Measurements from ENCODE around the gene TMEM272.
A peak's percentile ranks its signal among the peaks of the same experiment; 100 is the strongest.

The TMEM272 gene

GRCh38 chr13:51849145-51850101 is 4.4 kb upstream of the TMEM272 start:
- DNase-seq (ENCODE audit: low read depth), result no peak

GRCh38 chr13:51848674-51849073 is 3.7 kb upstream of the TMEM272 start:
- DNase-seq (ENCODE audit: low read depth), result no peak

- DNase-seq (ENCODE audit: low read depth), result no peak
Observed at GRCh38 chr13:51846756-51847155, 1.8 kb upstream of the TMEM272 start.

- DNase-seq (ENCODE audit: low read depth), result no peak
Observed at GRCh38 chr13:51845574-51846318, 769 bp upstream of the TMEM272 start.

- DNase-seq (ENCODE audit: low read depth), result no peak
Observed at GRCh38 chr13:51843529-51843928, 1.4 kb downstream of the TMEM272 start.

DNA sequence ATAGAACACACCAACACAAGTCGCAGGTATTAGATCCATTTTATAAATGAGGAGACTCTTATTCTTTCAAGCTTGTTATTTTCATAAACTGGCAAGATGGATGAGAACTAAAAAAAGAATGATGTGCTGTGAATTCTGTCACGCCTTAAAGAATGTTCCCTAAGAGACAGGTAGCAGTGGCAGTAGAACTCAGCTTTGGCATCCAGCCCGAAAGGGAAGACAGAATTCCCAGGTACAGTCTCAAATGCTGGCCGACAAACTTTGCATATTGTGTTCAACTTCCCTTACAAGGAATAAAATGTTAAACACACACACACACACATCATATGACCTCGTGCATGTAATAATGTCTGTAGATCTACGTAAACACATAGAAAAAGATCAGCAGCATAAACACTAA is 3.2 kb downstream of the TMEM272 start:
- no peak for DNase-seq (ENCODE audit: low read depth)

DNA sequence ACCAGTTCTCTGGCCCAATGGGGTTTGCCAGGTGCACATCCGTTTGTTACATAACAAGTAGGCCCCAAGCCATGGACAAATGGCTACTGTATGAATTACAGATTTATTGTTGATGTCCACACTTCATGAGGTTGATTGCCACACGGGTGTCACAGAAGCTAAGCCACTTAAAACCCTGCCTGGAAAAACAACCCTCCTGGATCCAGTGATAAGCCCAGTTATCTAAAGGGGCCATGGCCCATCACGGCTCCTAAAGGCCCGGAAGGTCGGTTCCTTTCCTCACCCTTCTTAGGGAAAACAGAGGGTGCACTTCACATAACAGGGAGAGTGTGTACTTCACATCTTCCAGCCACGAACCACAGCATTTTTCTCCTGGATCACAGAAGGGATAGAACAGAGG is 4.1 kb downstream of the TMEM272 start:
- DNase-seq (ENCODE audit: low read depth), result no peak

- DNase-seq (ENCODE audit: low read depth), result no peak
Observed at GRCh38 chr13:51839711-51840540, 5.1 kb downstream of the TMEM272 start.

GRCh38 chr13:51838240-51838846 is 6.6 kb downstream of the TMEM272 start:
- no peak for DNase-seq (ENCODE audit: low read depth)

- no peak for DNase-seq (ENCODE audit: low read depth)
Observed at GRCh38 chr13:51837016-51837415, 8.0 kb downstream of the TMEM272 start.

DNA sequence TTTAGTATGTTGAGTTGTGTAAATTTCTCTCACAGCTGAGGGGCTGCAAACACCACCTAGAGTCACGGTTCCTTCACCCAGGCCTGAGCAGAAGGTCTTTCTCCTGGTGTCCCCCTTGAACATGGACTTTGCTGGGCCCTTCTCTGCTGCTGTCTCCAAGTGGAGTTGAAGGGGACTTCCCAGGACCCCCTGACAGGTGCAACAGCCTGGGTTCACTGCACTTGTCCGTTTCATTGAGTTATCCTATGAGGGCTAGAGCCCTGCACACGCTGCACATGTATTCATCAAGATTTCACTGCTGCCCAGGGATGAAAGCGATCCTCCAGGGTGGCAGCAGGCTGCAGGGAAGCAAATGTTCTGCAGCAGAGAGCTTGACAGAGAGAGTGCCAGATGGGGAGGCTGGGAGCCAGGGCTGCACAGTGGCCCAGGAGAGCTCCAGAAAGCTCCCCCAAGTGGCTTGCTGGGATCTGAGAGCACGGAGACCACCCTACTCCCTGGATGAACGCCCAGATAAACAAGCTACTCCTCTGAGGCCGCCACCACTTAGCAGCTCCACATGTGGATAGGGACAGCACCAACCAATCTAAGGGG is 10.3 kb downstream of the TMEM272 start:
- DNase-seq (ENCODE audit: low read depth), result no peak

GRCh38 chr13:51833980-51834379 is 11.0 kb downstream of the TMEM272 start:
- DNase-seq (ENCODE audit: low read depth), result no peak

GRCh38 chr13:51832471-51833152 is 12.4 kb downstream of the TMEM272 start:
- DNase-seq (ENCODE audit: low read depth), result peak; percentile 31

DNA sequence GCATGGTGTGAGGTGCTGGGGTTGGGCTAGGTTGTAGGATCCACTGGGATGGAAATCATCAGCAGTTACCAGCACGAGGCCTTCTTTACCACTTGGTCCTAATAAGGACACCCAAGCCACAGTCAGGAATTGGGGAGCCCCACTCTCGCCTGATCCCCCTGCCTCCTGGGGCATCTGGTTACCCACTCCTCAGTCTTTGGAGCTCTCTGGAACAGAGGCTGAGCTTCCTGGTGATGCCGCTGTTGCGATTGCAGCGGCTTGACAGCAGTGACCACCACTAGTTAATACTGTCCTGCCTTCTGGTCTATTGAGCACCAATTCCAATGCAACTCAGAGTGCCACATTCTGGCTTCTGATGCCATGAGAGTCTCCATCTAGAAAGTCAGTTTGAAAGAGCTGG is 13.5 kb downstream of the TMEM272 start:
- no peak for DNase-seq (ENCODE audit: low read depth)

DNA sequence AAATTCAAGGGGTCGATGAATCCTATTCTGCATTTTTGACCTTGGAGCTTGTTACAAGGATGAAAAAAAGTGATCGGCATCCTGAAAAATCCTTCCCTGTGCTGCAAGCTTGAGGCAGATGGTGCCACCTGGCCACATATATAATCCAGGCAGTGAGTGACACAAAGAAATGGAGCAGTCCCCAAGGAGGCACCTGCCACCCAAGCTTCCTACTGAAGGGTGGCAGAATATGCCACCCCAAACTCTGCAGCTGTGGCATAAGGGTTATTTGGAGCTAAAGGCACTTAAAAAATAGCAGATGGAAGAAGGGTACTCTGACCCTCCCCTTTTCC is 15.4 kb downstream of the TMEM272 start:
- DNase-seq (ENCODE audit: low read depth), result no peak

DNA sequence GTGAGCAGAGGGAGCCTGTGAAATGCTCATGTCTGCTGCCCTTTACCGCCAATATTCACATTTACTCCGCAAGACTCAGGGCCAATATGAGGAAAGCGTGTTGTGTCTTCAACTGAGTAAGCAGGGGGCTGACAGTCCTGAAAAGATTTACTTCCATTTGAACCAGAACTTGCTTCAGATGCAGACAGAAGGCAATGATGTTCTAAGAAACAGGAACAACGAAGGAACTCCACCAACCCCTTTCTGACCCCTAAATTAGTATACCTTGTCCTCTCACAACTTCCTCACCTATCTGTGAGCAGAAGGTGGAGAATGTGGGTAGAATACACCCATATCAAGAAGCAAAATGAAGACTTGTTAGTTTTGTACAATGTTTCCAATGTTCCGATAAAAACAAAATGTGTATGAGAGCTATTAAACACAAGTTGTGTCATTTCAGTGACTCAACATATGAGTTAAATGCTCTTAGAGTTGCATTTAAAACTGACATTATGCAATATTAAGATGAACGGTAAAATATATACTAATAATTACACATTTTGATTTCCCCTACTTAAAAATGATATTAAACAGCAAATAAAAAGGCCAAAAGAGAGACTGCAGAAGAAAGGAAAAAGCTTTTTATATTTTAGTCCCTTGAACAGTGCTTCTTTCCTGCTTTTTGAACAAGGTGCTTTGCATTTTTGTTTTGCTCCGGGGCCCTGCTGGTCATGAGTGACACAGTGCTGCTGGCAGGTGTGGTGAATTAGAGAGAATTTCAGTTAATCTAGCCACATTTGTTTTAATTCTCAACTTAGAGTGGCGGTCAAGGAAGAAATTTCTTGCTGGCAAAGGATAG is 16.0 kb downstream of the TMEM272 start:
- DNase-seq (ENCODE audit: low read depth), result no peak

DNA sequence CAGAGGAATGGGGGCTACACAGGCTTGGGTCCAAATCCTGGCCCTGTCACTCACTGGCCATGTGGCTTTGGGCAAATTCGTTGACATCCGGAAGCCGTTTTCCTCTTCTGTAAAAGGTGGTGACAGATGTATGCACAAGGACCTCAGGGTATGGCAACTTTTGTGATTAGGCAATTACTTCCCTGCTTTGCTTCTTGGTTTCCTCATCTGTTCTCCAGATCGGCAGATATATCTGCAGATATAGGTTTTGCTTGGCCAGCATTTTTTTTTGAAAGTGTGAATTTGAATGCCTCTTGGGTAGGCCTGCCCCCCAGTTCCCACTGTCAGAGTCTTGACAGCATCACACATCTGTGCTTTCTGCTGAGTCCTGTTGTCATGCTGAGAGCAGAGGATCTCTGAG is 17.7 kb downstream of the TMEM272 start:
- DNase-seq (ENCODE audit: low read depth), result no peak

GRCh38 chr13:51826606-51827005 is 18.4 kb downstream of the TMEM272 start:
- no peak for DNase-seq (ENCODE audit: low read depth)

- no peak for DNase-seq (ENCODE audit: low read depth)
Observed at GRCh38 chr13:51825681-51826254, 19.2 kb downstream of the TMEM272 start.

- no peak for DNase-seq (ENCODE audit: low read depth)
Observed at GRCh38 chr13:51825165-51825592, 19.8 kb downstream of the TMEM272 start.
